Measurements from ENCODE around the gene PEX11B. TPM values are rescaled to one million over a fixed set of nuclear protein-coding genes. Genes with fewer than 3 reads are reported as not detected.
A peak's percentile ranks its signal among the peaks of the same experiment; 100 is the strongest.

Gene PEX11B
- total RNA-seq, 2 experiments from 2014 or later: 22.6 to 26.4 TPM

- ChIA-PET CTCF (interaction anchor here (0.7 to 3.1 kb wide), 14 partner anchors 8 to 125 kb away, joined by 3 to 20 read pairs (median 5); partner anchors contain the start of genes ITGA10, NUDT17 and RBM8A), POLR2A (interaction anchor here (1.0 kb wide), 1 partner anchor 160 kb away, joined by 4 read pairs; no protein-coding TSS in a partner anchor)
- no peak for ATAC-seq
- Mint-ChIP-seq H3K27ac (no peak overlapping the region), H3K9me3 (ENCODE audit: low read depth) (no peaks in the 10 kb centered on the region), H3K27me3 (no peaks in the 10 kb centered on the region), H3K36me3 (ENCODE audit: low read depth) (no peaks in the 10 kb centered on the region), H3K4me1 (peaks cover 2% of the 10 kb centered on the region), H3K4me3 (no peak overlapping the region)
- no peak for DNase-seq
- intact Hi-C loops (cut with DNase I, micrococcal nuclease): loop anchor here in 1 of 2 experiments (1.0 to 5.0 kb wide), 2 partner anchors 44 to 122 kb away; partner anchors contain the start of gene NUDT17
Measured at GRCh38 chr1:145891143-145891542, 27.4 kb downstream of the PEX11B start.

- DNase-seq (no peak), ATAC-seq (no peak)
- POLR2A ChIA-PET: no interaction called here
- H3K36me3 Mint-ChIP-seq (ENCODE audit: low read depth): no peaks in the 10 kb centered on the region
- intact Hi-C loops (cut with DNase I, micrococcal nuclease): loop anchor here in 1 of 2 experiments (5.0 kb wide), 1 partner anchor 42 kb away; the partner anchor contains the start of gene NUDT17
- H3K4me1 Mint-ChIP-seq: peaks cover 13% of the 10 kb centered on the region
- no peak overlapping the region for H3K4me3 Mint-ChIP-seq
- H3K27ac Mint-ChIP-seq: no peak overlapping the region
- peaks cover 7% of the 10 kb centered on the region for H3K27me3 Mint-ChIP-seq
- no peaks in the 10 kb centered on the region for H3K9me3 Mint-ChIP-seq (ENCODE audit: low read depth)
- CTCF ChIA-PET: interaction anchor here (0.9 to 1.2 kb wide), 3 partner anchors 9 to 44 kb away, joined by 3 to 5 read pairs (median 5); partner anchors contain the start of genes NUDT17 and RBM8A
Measured at GRCh38 chr1:145889722-145890121, 28.8 kb downstream of the PEX11B start.

- no peak for ATAC-seq
- Mint-ChIP-seq H3K4me3 (no peak overlapping the region), H3K36me3 (ENCODE audit: low read depth) (no peaks in the 10 kb centered on the region), H3K27ac (no peak overlapping the region), H3K4me1 (peaks cover 14% of the 10 kb centered on the region), H3K9me3 (ENCODE audit: low read depth) (no peaks in the 10 kb centered on the region), H3K27me3 (peaks cover 17% of the 10 kb centered on the region)
- intact Hi-C loops (cut with DNase I, micrococcal nuclease): loop anchor here in 1 of 2 experiments (2.0 kb wide), 2 partner anchors 23 to 77 kb away; partner anchors contain the start of genes ANKRD34A, ITGA10 and POLR3GL
- ChIA-PET POLR2A (no interaction called here), CTCF (interaction anchor here (0.7 to 1.6 kb wide), 2 partner anchors 15 to 42 kb away, joined by 5 read pairs; partner anchors contain the start of gene NUDT17)
- no peak for DNase-seq
Measured at GRCh38 chr1:145887631-145888030, 30.9 kb downstream of the PEX11B start.

GRCh38 chr1:145886816-145887215 is 31.7 kb downstream of the PEX11B start:
- H3K4me1 Mint-ChIP-seq: peaks cover 14% of the 10 kb centered on the region
- ATAC-seq (no peak), DNase-seq (no peak)
- no peak overlapping the region for H3K27ac Mint-ChIP-seq
- H3K4me3 Mint-ChIP-seq: peak overlapping the region; percentile 72
- peaks cover 17% of the 10 kb centered on the region for H3K27me3 Mint-ChIP-seq
- ChIA-PET CTCF (interaction anchor here (1.6 kb wide), 1 partner anchor 41 kb away, joined by 5 read pairs; the partner anchor contains the start of gene NUDT17), POLR2A (interaction anchor here (2.3 kb wide), 1 partner anchor 28 kb away, joined by 8 read pairs; the partner anchor contains the start of gene PIAS3)
- intact Hi-C loops (cut with DNase I, micrococcal nuclease): loop anchor here in 1 of 2 experiments (2.0 kb wide), 2 partner anchors 24 to 78 kb away; partner anchors contain the start of genes ANKRD34A, ITGA10 and POLR3GL
- no peaks in the 10 kb centered on the region for H3K9me3 Mint-ChIP-seq (ENCODE audit: low read depth)
- no peaks in the 10 kb centered on the region for H3K36me3 Mint-ChIP-seq (ENCODE audit: low read depth)

- ChIA-PET POLR2A (interaction anchor here (2.3 kb wide), 1 partner anchor 27 kb away, joined by 8 read pairs; the partner anchor contains the start of gene PIAS3), CTCF (interaction anchor here (1.1 to 4.1 kb wide), 3 partner anchors 14 to 42 kb away, joined by 4 to 30 read pairs (median 5); partner anchors contain the start of gene NUDT17)
- H3K27ac Mint-ChIP-seq: no peak overlapping the region
- peaks cover 14% of the 10 kb centered on the region for H3K4me1 Mint-ChIP-seq
- DNase-seq: no peak
- H3K36me3 Mint-ChIP-seq (ENCODE audit: low read depth): no peaks in the 10 kb centered on the region
- peak overlapping the region; percentile 72 for H3K4me3 Mint-ChIP-seq
- intact Hi-C loops (cut with DNase I, micrococcal nuclease): loop anchor here in 1 of 2 experiments (2.0 kb wide), 2 partner anchors 24 to 78 kb away; partner anchors contain the start of genes ANKRD34A, ITGA10 and POLR3GL
- ATAC-seq: peak; percentile 1
- peaks cover 17% of the 10 kb centered on the region for H3K27me3 Mint-ChIP-seq
- H3K9me3 Mint-ChIP-seq (ENCODE audit: low read depth): no peaks in the 10 kb centered on the region
Measured at GRCh38 chr1:145886390-145886789, 32.1 kb downstream of the PEX11B start.

- DNase-seq (peak; percentile 92), ATAC-seq (peak; percentile 100)
- H3K9me3 Mint-ChIP-seq (ENCODE audit: low read depth): no peaks in the 10 kb centered on the region
- H3K4me1 Mint-ChIP-seq: peaks cover 14% of the 10 kb centered on the region
- intact Hi-C loops (cut with DNase I, micrococcal nuclease): loop anchor here (1.0 to 2.0 kb wide), 9 partner anchors 13 to 111 kb away; partner anchors contain the start of genes PIAS3 (in 2 of the 2), ANKRD34A (in 1 of the 2), ITGA10 (in 1 of the 2) and NUDT17 (in 1 of the 2)
- peak within 1 kb of the TSS; percentile 72 for H3K4me3 Mint-ChIP-seq
- no peak within 1 kb of the TSS for H3K27ac Mint-ChIP-seq
- H3K27me3 Mint-ChIP-seq: peaks cover 17% of the 10 kb centered on the region
- ChIA-PET CTCF (interaction anchor here (0.7 to 4.1 kb wide), 7 partner anchors 14 to 136 kb away, joined by 3 to 30 read pairs (median 4); partner anchors contain the start of genes HJV, NUDT17 and PIAS3), POLR2A (interaction anchor here (1.0 to 2.3 kb wide), 3 partner anchors 13 to 72 kb away, joined by 3 to 8 read pairs (median 4); partner anchors contain the start of genes LIX1L and PIAS3)
- H3K36me3 Mint-ChIP-seq (ENCODE audit: low read depth): no peaks in the 10 kb centered on the region
Measured at GRCh38 chr1:145885738-145886287, 32.7 kb downstream of the PEX11B start, which contains the start of gene ANKRD35. ANKRD35 (minus strand) TSS chr1:145885866; CDS start chr1:145885758, 108 bp downstream.

- CTCF ChIA-PET: interaction anchor here (1.1 to 4.1 kb wide), 4 partner anchors 12 to 148 kb away, joined by 3 to 30 read pairs (median 4); partner anchors contain the start of gene NUDT17
- ATAC-seq (no peak), DNase-seq (no peak)
- H3K4me1 Mint-ChIP-seq: peaks cover 14% of the 10 kb centered on the region
- POLR2A ChIA-PET: interaction anchor here (1.3 to 2.3 kb wide), 2 partner anchors 26 to 73 kb away, joined by 4 to 8 read pairs; partner anchors contain the start of genes LIX1L and PIAS3
- no peak overlapping the region for H3K27ac Mint-ChIP-seq
- peaks cover 17% of the 10 kb centered on the region for H3K27me3 Mint-ChIP-seq
- intact Hi-C loops (cut with DNase I, micrococcal nuclease): loop anchor here (1.0 to 2.0 kb wide), 7 partner anchors 14 to 113 kb away; partner anchors contain the start of genes PIAS3 (in 2 of the 2), NUDT17 (in 1 of the 2), PEX11B (in 1 of the 2) and RBM8A (in 1 of the 2)
- peak overlapping the region; percentile 72 for H3K4me3 Mint-ChIP-seq
- no peaks in the 10 kb centered on the region for H3K36me3 Mint-ChIP-seq (ENCODE audit: low read depth)
- no peaks in the 10 kb centered on the region for H3K9me3 Mint-ChIP-seq (ENCODE audit: low read depth)
Measured at GRCh38 chr1:145884675-145885074, 33.8 kb downstream of the PEX11B start.

GRCh38 chr1:145879775-145880174 is 38.7 kb downstream of the PEX11B start:
- H3K27ac Mint-ChIP-seq: no peak overlapping the region
- H3K27me3 Mint-ChIP-seq: peaks cover 14% of the 10 kb centered on the region
- peaks cover 4% of the 10 kb centered on the region for H3K4me1 Mint-ChIP-seq
- ChIA-PET CTCF (interaction anchor here (0.5 to 3.0 kb wide), 9 partner anchors 11 to 132 kb away, joined by 3 to 15 read pairs (median 5); partner anchors contain the start of gene NUDT17), POLR2A (no interaction called here)
- H3K9me3 Mint-ChIP-seq (ENCODE audit: low read depth): no peaks in the 10 kb centered on the region
- no peak overlapping the region for H3K4me3 Mint-ChIP-seq
- intact Hi-C loops (cut with DNase I, micrococcal nuclease): loop anchor here in 1 of 2 experiments (2.0 kb wide), 1 partner anchor 17 kb away; no protein-coding TSS in a partner anchor
- no peaks in the 10 kb centered on the region for H3K36me3 Mint-ChIP-seq (ENCODE audit: low read depth)
- no peak for ATAC-seq
- no peak for DNase-seq

GRCh38 chr1:145878724-145879123 is 39.8 kb downstream of the PEX11B start:
- H3K9me3 Mint-ChIP-seq (ENCODE audit: low read depth): no peaks in the 10 kb centered on the region
- H3K27me3 Mint-ChIP-seq: peaks cover 8% of the 10 kb centered on the region
- CTCF ChIA-PET: interaction anchor here (0.5 to 1.7 kb wide), 5 partner anchors 10 to 133 kb away, joined by 3 to 5 read pairs (median 4); no protein-coding TSS in a partner anchor
- H3K4me1 Mint-ChIP-seq: peaks cover 2% of the 10 kb centered on the region
- DNase-seq (no peak), ATAC-seq (no peak)
- intact Hi-C loops (cut with DNase I, micrococcal nuclease): loop anchor here in 1 of 2 experiments (2.0 kb wide), 1 partner anchor 16 kb away; no protein-coding TSS in a partner anchor
- H3K36me3 Mint-ChIP-seq (ENCODE audit: low read depth): no peaks in the 10 kb centered on the region
- POLR2A ChIA-PET: interaction anchor here (0.5 to 0.7 kb wide), 2 partner anchors 19 to 170 kb away, joined by 3 to 5 read pairs; no protein-coding TSS in a partner anchor
- no peak overlapping the region for H3K4me3 Mint-ChIP-seq
- H3K27ac Mint-ChIP-seq: no peak overlapping the region

- H3K36me3 Mint-ChIP-seq (ENCODE audit: low read depth): no peaks in the 10 kb centered on the region
- ChIA-PET POLR2A (interaction anchor here (0.7 kb wide), 1 partner anchor 18 kb away, joined by 3 read pairs; no protein-coding TSS in a partner anchor), CTCF (interaction anchor here (1.4 to 1.7 kb wide), 2 partner anchors 15 to 134 kb away, joined by 4 to 5 read pairs; no protein-coding TSS in a partner anchor)
- ATAC-seq: no peak
- H3K9me3 Mint-ChIP-seq (ENCODE audit: low read depth): no peaks in the 10 kb centered on the region
- peaks cover 2% of the 10 kb centered on the region for H3K4me1 Mint-ChIP-seq
- intact Hi-C loops (cut with DNase I, micrococcal nuclease): loop anchor here in 1 of 2 experiments (2.0 kb wide), 1 partner anchor 15 kb away; no protein-coding TSS in a partner anchor
- H3K4me3 Mint-ChIP-seq: no peak overlapping the region
- peaks cover 7% of the 10 kb centered on the region for H3K27me3 Mint-ChIP-seq
- H3K27ac Mint-ChIP-seq: no peak overlapping the region
- no peak for DNase-seq
Measured at GRCh38 chr1:145877923-145878486, 40.5 kb downstream of the PEX11B start.
